GM12891 (cell line): ENCODE data around the gene GRIA1.

Experiments used
- DNase-seq: peaks from one replicate; pipeline ENCODE4 v3.0.0; 2011; ENCODE audit warnings: low spot score; ENCODE audit not compliant: insufficient read length
- FAIRE-seq: peaks from 2 replicates; lab custom pipeline; 2011; peaks lifted over from hg19 to GRCh38; lab: Jason Lieb, UNC
- PAX5 ChIP-seq: IDR thresholded peaks from 2 replicates; pipeline ENCODE4 v1.6.1; 2011; ENCODE audit warnings: low read length, moderate library complexity, mild to moderate bottlenecking; ENCODE audit not compliant: insufficient read depth, severe bottlenecking
- POLR2A ChIP-seq: IDR thresholded peaks from 2 replicates; pipeline ENCODE4 v1.6.1; 2011; ENCODE audit warnings: low read depth, low read length, control low read depth
- POLR2AphosphoS5 ChIP-seq: IDR thresholded peaks from 2 replicates; pipeline ENCODE4 v1.6.1; 2011; ENCODE audit warnings: low read depth, low read length, control low read depth
- POU2F2 ChIP-seq: IDR thresholded peaks from 2 replicates; pipeline ENCODE4 v1.6.1; 2011; ENCODE audit warnings: low read depth, mild to moderate bottlenecking, control low read depth, low read length, moderate library complexity
- SPI1 ChIP-seq: IDR thresholded peaks from 2 replicates; pipeline ENCODE4 v1.6.1; 2011; ENCODE audit warnings: low read depth, low read length, control low read depth
- TAF1 ChIP-seq: IDR thresholded peaks from 2 replicates; pipeline ENCODE4 v1.6.1; 2011; ENCODE audit warnings: low read depth, low read length, control low read depth

Gene GRIA1

GRCh38 chr5:153491856-153492255 is 1.4 kb downstream of the GRIA1 start:
- TF ChIP-seq POU2F2, result no peak
- TF ChIP-seq PAX5, result no peak
- no peak for TF ChIP-seq SPI1
- DNase-seq (no peak), FAIRE-seq (no peak)

- DNase-seq, result no peak
- FAIRE-seq, result no peak
- peak; percentile 52; the same call in 1 of the 2 replicates for TF ChIP-seq SPI1
- no peak for TF ChIP-seq POLR2A
Observed at GRCh38 chr5:153496835-153497234, 6.4 kb downstream of the GRIA1 start.

- no peak for DNase-seq
Observed at GRCh38 chr5:153498516-153498915, 8.0 kb downstream of the GRIA1 start.

GRCh38 chr5:153500178-153500577 is 9.7 kb downstream of the GRIA1 start:
- TF ChIP-seq POU2F2, result no peak
- no peak for TF ChIP-seq SPI1
- TF ChIP-seq POLR2AphosphoS5, result no peak
- TF ChIP-seq PAX5, result no peak
- no peak for TF ChIP-seq TAF1
- no peak for TF ChIP-seq POLR2A
- FAIRE-seq, result no peak

More at GRCh38 chr5:153498516-153498915, 8.0 kb downstream of the GRIA1 start:
- no peak for FAIRE-seq
- TF ChIP-seq POLR2A, result no peak
- no peak for TF ChIP-seq POU2F2
- no peak for TF ChIP-seq SPI1
- no peak for TF ChIP-seq POLR2AphosphoS5
- no peak for TF ChIP-seq TAF1
- no peak for TF ChIP-seq PAX5

GRCh38 chr5:153504726-153505125 is 14.3 kb downstream of the GRIA1 start:
- FAIRE-seq, result no peak

More at GRCh38 chr5:153500178-153500577, 9.7 kb downstream of the GRIA1 start:
- DNase-seq, result no peak

GRCh38 chr5:153508700-153509099 is 18.2 kb downstream of the GRIA1 start:
- FAIRE-seq, result no peak

More at GRCh38 chr5:153504726-153505125, 14.3 kb downstream of the GRIA1 start:
- no peak for DNase-seq
- TF ChIP-seq POU2F2, result no peak
- TF ChIP-seq POLR2AphosphoS5, result no peak
- no peak for TF ChIP-seq PAX5
- no peak for TF ChIP-seq SPI1
- TF ChIP-seq TAF1, result no peak
- TF ChIP-seq POLR2A, result no peak

GRCh38 chr5:153511622-153512021 is 21.2 kb downstream of the GRIA1 start:
- no peak for TF ChIP-seq POLR2A
- no peak for TF ChIP-seq SPI1
- TF ChIP-seq POLR2AphosphoS5, result no peak
- TF ChIP-seq POU2F2, result no peak
- no peak for TF ChIP-seq TAF1
- TF ChIP-seq PAX5, result no peak
- DNase-seq, result no peak
- FAIRE-seq, result no peak

More at GRCh38 chr5:153508700-153509099, 18.2 kb downstream of the GRIA1 start:
- no peak for DNase-seq
- TF ChIP-seq PAX5 (no peak), SPI1 (no peak), TAF1 (no peak), POLR2AphosphoS5 (no peak), POLR2A (no peak), POU2F2 (no peak)

GRCh38 chr5:153513156-153513555 is 22.7 kb downstream of the GRIA1 start:
- DNase-seq, result no peak
- TF ChIP-seq SPI1 (no peak), POLR2A (no peak), PAX5 (no peak), POU2F2 (no peak), TAF1 (no peak), POLR2AphosphoS5 (no peak)
- FAIRE-seq, result no peak

GRCh38 chr5:153515301-153515700 is 24.8 kb downstream of the GRIA1 start:
- TF ChIP-seq POLR2A (no peak), PAX5 (no peak), TAF1 (no peak), POLR2AphosphoS5 (no peak), SPI1 (no peak), POU2F2 (no peak)
- no peak for FAIRE-seq
- no peak for DNase-seq
